GM23338 (cell line): Measurements from ENCODE around the gene CNKSR1. TPM values are rescaled to one million over a fixed set of nuclear protein-coding genes. Genes with fewer than 3 reads are reported as not detected.

Experiments
- ATAC-seq: fragments of 200-7000 bp; cut with Tn5 transposase; 3 replicates; pipeline ENCODE4 v1.9.1; 2020
- DNase-seq: peaks from one replicate; pipeline ENCODE4 v3.0.0-alpha.2; 2015; ENCODE audit warnings: low spot score
- H2AFZ ChIP-seq: fragments of 200-600 bp; sonication (generic); 2 replicates; pipeline ENCODE4 v1.8.0; 2016; ENCODE audit warnings: antibody characterized with exemption, mild to moderate bottlenecking, moderate library complexity
- H3F3A ChIP-seq: fragments of 200-600 bp; sonication (generic); replicated peaks from 2 replicates; pipeline ENCODE4 v1.8.0; 2017; ENCODE audit warnings: antibody characterized with exemption, mixed run types, low read depth
- H3K27ac ChIP-seq: fragments of 200-600 bp; sonication (generic); 2 replicates; pipeline ENCODE4 v1.6.1; 2016; ENCODE audit warnings: low read depth
- H3K27me3 ChIP-seq: fragments of 200-600 bp; sonication (generic); 2 replicates; pipeline ENCODE4 v1.8.0; 2016; ENCODE audit warnings: mild to moderate bottlenecking, mixed run types, moderate library complexity; ENCODE audit not compliant: insufficient read depth
- H3K36me3 ChIP-seq: fragments of 200-600 bp; sonication (generic); 2 replicates; pipeline ENCODE4 v1.8.0; 2016; ENCODE audit warnings: mild to moderate bottlenecking; ENCODE audit not compliant: insufficient read depth
- H3K4me1 ChIP-seq: fragments of 200-600 bp; sonication (generic); 2 replicates; pipeline ENCODE4 v1.8.0; 2016; ENCODE audit warnings: mild to moderate bottlenecking, moderate library complexity; ENCODE audit not compliant: insufficient read depth
- H3K4me2 ChIP-seq: fragments of 200-600 bp; sonication (generic); 2 replicates; pipeline ENCODE4 v1.7.1; 2017; ENCODE audit warnings: mixed run types
- H3K4me3 ChIP-seq: fragments of 200-600 bp; sonication (generic); 2 replicates; pipeline ENCODE4 v1.6.1; 2016; ENCODE audit warnings: mixed run types
- H3K79me2 ChIP-seq: fragments of 200-600 bp; sonication (generic); replicated peaks from 2 replicates; pipeline ENCODE4 v1.8.0; 2017; ENCODE audit warnings: mild to moderate bottlenecking; ENCODE audit not compliant: insufficient read depth
- H3K9me2 ChIP-seq: fragments of 200-600 bp; sonication (generic); 2 replicates; pipeline ENCODE4 v1.8.0; 2017; ENCODE audit not compliant: insufficient read depth
- H4K20me1 ChIP-seq: fragments of 200-600 bp; sonication (generic); replicated peaks from 2 replicates; pipeline ENCODE4 v1.8.0; 2017; ENCODE audit warnings: mild to moderate bottlenecking; ENCODE audit not compliant: insufficient read depth
- H3K27ac Mint-ChIP-seq: 2 replicates; pipeline ENCODE4 v1.8.0; 2020; ENCODE audit warnings: inconsistent platforms, mild to moderate bottlenecking, moderate library complexity, mixed read lengths
- H3K27me3 Mint-ChIP-seq: 3 replicates; pipeline ENCODE4 v1.8.0; 2022; ENCODE audit warnings: low read depth, mild to moderate bottlenecking, moderate library complexity, mixed read lengths, inconsistent platforms; ENCODE audit not compliant: insufficient read depth, poor library complexity
- H3K36me3 Mint-ChIP-seq: 3 replicates; pipeline ENCODE4 v1.8.0; 2021; ENCODE audit warnings: low read depth, mild to moderate bottlenecking, inconsistent platforms, moderate library complexity, mixed read lengths
- H3K4me1 Mint-ChIP-seq: 3 replicates; pipeline ENCODE4 v1.8.0; 2020; ENCODE audit warnings: mild to moderate bottlenecking, inconsistent platforms, mixed read lengths
- H3K4me3 Mint-ChIP-seq: 3 replicates; pipeline ENCODE4 v1.8.0; 2021; ENCODE audit warnings: moderate library complexity, mild to moderate bottlenecking, inconsistent platforms, mixed read lengths
- H3K9me3 Mint-ChIP-seq: 3 replicates; pipeline ENCODE4 v1.8.0; 2020; ENCODE audit warnings: moderate library complexity, mild to moderate bottlenecking, inconsistent platforms, mixed read lengths
- CREB1 ChIP-seq: fragments of 250-450 bp; sonication (Bioruptor Pico); IDR thresholded peaks from 2 replicates; pipeline ENCODE4 v1.5.0; 2020; ENCODE audit warnings: low read depth, mild to moderate bottlenecking, moderate library complexity
- EZH2 ChIP-seq: fragments of 200-600 bp; sonication (generic); IDR thresholded peaks from one replicate; pipeline ENCODE4 v1.8.0; 2017; ENCODE audit warnings: antibody characterized with exemption, mild to moderate bottlenecking, low read depth; ENCODE audit not compliant: unreplicated experiment
- NANOG ChIP-seq: IDR thresholded peaks from 2 replicates; pipeline ENCODE4 v1.6.1; 2016; ENCODE audit warnings: antibody characterized with exemption, borderline replicate concordance
- REST ChIP-seq: IDR thresholded peaks from one replicate; pipeline ENCODE4 v1.6.1; 2018; ENCODE audit warnings: antibody characterized with exemption; ENCODE audit not compliant: unreplicated experiment
- STAT1 ChIP-seq: IDR thresholded peaks from one replicate; pipeline ENCODE4 v1.6.1; 2016; ENCODE audit warnings: antibody characterized with exemption; ENCODE audit not compliant: unreplicated experiment
- ZNF114 ChIP-seq: fragments of 250-450 bp; sonication (Bioruptor Pico); IDR thresholded peaks from 2 replicates; pipeline ENCODE4 v1.5.0; 2020; ENCODE audit warnings: mild to moderate bottlenecking, moderate library complexity
- ZNF331 ChIP-seq: fragments of 250-450 bp; sonication (Bioruptor Pico); IDR thresholded peaks from 2 replicates; pipeline ENCODE4 v1.5.0; 2020; ENCODE audit warnings: low read depth, mild to moderate bottlenecking, moderate library complexity
- polyA plus RNA-seq: library from polyadenylated mRNA; unstranded; fragments of >200 nt; fragmentation: Nextera tagmentation; extraction: Ambion mirVana; gene quantifications from 2 replicates; pipeline ENCODE4 v1.2.1, GENCODE V29; 2016
- total RNA-seq: library from RNA; depleted of rRNA; stranded (reverse); fragments of >200 nt; shearing (Covaris generic); gene quantifications from 2 replicates; pipeline ENCODE4 v1.2.3, GENCODE V29; 2014
- TF ChIP-seq, protein P1 (sequence below), 2 experiments: fragments of 200-600 bp in 1 of 2; sonication (generic) in 1 of 2; conservative IDR thresholded peaks; 2 replicates each; pipeline versions ENCODE4 v1.5.1 to v1.6.1; 2016 to 2017; ENCODE audit warnings: antibody characterized with exemption in 2 of 2, low read depth in 2 of 2, mild to moderate bottlenecking in 2 of 2, moderate library complexity in 1 of 2

Gene CNKSR1
- total and polyA plus RNA-seq, 2 experiments from 2014 or later = 9.7 to 12.5 TPM

- ATAC-seq (peak; percentile 54), DNase-seq (peak; percentile 61)
- Histone ChIP-seq H3K4me2 (peak overlapping the region; percentile 97), H3K4me1 (peaks cover 20% of the 10 kb centered on the region), H4K20me1 (peaks cover 45% of the 10 kb centered on the region), H3K9me2 (no peaks in the 10 kb centered on the region), H2AFZ (peak overlapping the region; percentile 82), H3K36me3 (peaks cover 3% of the 10 kb centered on the region; the same call in 1 of the 2 replicates), H3K79me2 (peaks cover 55% of the 10 kb centered on the region), H3K4me3 (peak overlapping the region; percentile 100), H3F3A (no peaks in the 10 kb centered on the region), H3K27me3 (peaks cover 6% of the 10 kb centered on the region; the same call in 1 of the 2 replicates), H3K27ac (peak overlapping the region; percentile 39; the same call in 1 of the 2 replicates)
- H3K9me3 Mint-ChIP-seq = peaks cover 9% of the 10 kb centered on the region; the same call in 2 of the 3 replicates
- peaks cover 25% of the 10 kb centered on the region; the same call in 2 of the 3 replicates for H3K4me1 Mint-ChIP-seq
- peaks cover 7% of the 10 kb centered on the region for H3K27me3 Mint-ChIP-seq
- peak overlapping the region; percentile 54 for H3K27ac Mint-ChIP-seq
- TF ChIP-seq, protein P1, sequence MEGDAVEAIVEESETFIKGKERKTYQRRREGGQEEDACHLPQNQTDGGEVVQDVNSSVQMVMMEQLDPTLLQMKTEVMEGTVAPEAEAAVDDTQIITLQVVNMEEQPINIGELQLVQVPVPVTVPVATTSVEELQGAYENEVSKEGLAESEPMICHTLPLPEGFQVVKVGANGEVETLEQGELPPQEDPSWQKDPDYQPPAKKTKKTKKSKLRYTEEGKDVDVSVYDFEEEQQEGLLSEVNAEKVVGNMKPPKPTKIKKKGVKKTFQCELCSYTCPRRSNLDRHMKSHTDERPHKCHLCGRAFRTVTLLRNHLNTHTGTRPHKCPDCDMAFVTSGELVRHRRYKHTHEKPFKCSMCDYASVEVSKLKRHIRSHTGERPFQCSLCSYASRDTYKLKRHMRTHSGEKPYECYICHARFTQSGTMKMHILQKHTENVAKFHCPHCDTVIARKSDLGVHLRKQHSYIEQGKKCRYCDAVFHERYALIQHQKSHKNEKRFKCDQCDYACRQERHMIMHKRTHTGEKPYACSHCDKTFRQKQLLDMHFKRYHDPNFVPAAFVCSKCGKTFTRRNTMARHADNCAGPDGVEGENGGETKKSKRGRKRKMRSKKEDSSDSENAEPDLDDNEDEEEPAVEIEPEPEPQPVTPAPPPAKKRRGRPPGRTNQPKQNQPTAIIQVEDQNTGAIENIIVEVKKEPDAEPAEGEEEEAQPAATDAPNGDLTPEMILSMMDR (conservative IDR thresholded peaks at IDR 0.05; ENCODE audit: low read depth in 2 of 2) = peak; percentile 24 to 41; a peak in 3 of 4 replicates
- TF ChIP-seq ZNF114 = no peak
- H3K36me3 Mint-ChIP-seq = peaks cover 22% of the 10 kb centered on the region
- peak overlapping the region; percentile 91 for H3K4me3 Mint-ChIP-seq
These were observed 57.5 kb downstream of the CNKSR1 start for GRCh38 chr1:26234644-26235370.

DNA sequence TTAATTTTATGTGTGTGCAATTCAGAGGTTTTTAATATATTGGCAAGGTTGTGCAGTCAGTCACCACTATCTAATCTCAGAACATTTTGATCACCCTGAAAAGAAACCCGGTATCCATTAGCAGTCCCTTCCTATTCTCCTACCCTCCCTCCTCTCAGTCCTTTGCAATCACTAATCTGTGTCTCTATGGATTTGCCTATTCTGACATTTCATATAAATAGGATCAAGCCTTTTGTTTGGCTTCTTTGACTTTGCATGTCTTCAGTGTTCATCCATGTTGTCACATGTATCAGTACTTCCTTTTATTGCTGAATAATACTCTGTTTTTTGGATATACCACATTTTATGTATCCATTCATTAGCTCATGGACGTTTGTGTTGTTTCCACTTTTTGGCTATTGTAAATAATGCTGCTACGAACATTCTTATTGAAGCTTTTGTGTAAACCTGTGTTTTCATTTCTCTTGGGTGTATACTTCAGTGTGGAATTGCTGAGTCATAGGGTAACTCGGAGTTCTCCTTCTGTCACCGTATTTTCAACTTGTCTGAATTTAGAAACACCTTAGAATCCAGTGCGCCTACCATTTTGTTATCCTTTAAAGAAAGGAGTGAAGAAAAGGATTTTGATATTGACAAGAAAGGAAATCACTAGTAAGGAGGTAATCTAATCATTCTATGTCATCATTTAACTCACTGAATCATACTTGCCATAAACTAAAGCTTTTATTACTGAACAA lies 60.1 kb downstream of the CNKSR1 start:
- Histone ChIP-seq H3K4me3 (no peak overlapping the region), H3K4me1 (peaks cover 20% of the 10 kb centered on the region), H3K27ac (no peak overlapping the region), H3K4me2 (no peak overlapping the region), H3K27me3 (peaks cover 6% of the 10 kb centered on the region; the same call in 1 of the 2 replicates), H3K9me2 (no peaks in the 10 kb centered on the region), H3K36me3 (peaks cover 3% of the 10 kb centered on the region; the same call in 1 of the 2 replicates), H2AFZ (no peak overlapping the region), H4K20me1 (peaks cover 61% of the 10 kb centered on the region), H3F3A (no peaks in the 10 kb centered on the region), H3K79me2 (peaks cover 81% of the 10 kb centered on the region)
- Mint-ChIP-seq H3K4me1 (peaks cover 25% of the 10 kb centered on the region; the same call in 2 of the 3 replicates), H3K36me3 (peaks cover 29% of the 10 kb centered on the region), H3K9me3 (peaks cover 9% of the 10 kb centered on the region; the same call in 2 of the 3 replicates), H3K27ac (peak overlapping the region; percentile 81; the same call in 1 of the 2 replicates), H3K4me3 (no peak overlapping the region), H3K27me3 (peaks cover 7% of the 10 kb centered on the region)
- DNase-seq (no peak), ATAC-seq (no peak)
- TF ChIP-seq CREB1 (CRISPR knock-in tag) = no peak
- TF ChIP-seq NANOG = no peak
- no peak for TF ChIP-seq EZH2
- no peak for TF ChIP-seq ZNF331 (CRISPR knock-in tag)
- TF ChIP-seq, protein P1 (conservative IDR thresholded peaks at IDR 0.05; ENCODE audit: low read depth in 2 of 2) = no peak
- no peak for TF ChIP-seq REST
- TF ChIP-seq ZNF114 = no peak
- no peak for TF ChIP-seq STAT1
